Measurements from ENCODE around the gene TRIM27.

DNA sequence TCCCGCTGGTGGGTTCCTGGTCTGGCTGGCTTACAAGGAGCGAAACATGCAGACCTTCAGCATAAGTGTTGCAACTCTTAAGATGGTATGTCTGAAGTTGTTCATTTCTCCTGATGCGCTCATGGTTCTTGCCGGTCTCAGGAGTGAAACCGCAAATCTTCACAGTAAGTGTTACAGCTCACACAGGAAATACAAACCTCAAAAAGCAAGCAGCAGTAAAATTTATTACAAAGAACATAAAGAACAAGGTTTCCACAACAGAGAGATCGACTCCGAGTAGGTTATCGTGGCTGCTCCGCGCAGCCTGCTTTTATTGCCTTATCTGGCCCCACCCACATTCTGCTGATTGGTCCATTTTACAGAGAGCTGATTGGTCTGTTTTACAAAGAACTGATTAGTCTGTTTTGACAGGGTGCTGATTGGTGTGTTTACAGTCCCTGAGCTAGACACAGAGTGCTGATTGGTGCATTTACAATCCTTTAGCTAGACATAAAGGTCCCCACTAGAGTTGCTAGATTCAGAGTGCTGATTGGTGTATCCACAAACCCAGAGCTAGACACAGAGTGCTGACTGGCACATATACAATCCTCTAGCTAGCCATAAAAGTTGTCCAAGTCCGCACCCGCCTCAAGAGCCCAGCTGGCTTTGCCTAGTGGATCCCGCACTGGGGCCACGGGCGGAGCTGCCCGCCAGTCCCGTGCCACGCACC, 39.2 kb downstream of the TRIM27 start:
- TF ChIP-seq CTCF (IDR thresholded peaks at IDR 0.05) (no peak), POLR2AphosphoS5 (IDR thresholded peaks at IDR 0.05; ENCODE audit: insufficient read depth in 1 of 2, low read depth in 1 of 2) (no peak)
